ENCODE data around the gene POLQ.

DNA sequence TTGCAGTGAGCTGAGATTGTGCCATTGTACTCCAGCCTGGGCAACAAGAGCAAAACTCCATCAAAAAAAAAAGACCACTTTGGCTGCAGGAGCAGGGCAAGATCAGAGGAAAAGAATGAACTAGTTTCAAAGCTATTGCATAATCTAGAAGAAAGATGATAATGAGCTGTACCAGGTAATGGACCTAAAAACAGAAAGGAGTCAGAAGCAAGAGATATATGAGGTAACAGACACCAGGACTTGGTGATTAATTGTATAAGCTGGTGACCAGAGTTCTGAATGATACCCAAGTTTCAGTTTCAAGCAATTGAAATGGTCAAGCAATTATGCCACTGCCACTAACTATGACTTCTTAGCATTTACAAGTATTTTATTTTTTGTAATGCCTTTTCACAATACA, 2.9 kb downstream of the POLQ start:
- TF ChIP-seq, protein P1, sequence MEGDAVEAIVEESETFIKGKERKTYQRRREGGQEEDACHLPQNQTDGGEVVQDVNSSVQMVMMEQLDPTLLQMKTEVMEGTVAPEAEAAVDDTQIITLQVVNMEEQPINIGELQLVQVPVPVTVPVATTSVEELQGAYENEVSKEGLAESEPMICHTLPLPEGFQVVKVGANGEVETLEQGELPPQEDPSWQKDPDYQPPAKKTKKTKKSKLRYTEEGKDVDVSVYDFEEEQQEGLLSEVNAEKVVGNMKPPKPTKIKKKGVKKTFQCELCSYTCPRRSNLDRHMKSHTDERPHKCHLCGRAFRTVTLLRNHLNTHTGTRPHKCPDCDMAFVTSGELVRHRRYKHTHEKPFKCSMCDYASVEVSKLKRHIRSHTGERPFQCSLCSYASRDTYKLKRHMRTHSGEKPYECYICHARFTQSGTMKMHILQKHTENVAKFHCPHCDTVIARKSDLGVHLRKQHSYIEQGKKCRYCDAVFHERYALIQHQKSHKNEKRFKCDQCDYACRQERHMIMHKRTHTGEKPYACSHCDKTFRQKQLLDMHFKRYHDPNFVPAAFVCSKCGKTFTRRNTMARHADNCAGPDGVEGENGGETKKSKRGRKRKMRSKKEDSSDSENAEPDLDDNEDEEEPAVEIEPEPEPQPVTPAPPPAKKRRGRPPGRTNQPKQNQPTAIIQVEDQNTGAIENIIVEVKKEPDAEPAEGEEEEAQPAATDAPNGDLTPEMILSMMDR (IDR thresholded peaks at IDR 0.05), result no peak
- TF ChIP-seq EZH2phosphoT487 (IDR thresholded peaks at IDR 0.05), result no peak
- no peak for TF ChIP-seq EZH2 (IDR thresholded peaks at IDR 0.05)

All from neural progenitor cell (in vitro differentiated cells).